ENCODE results near the gene MLPH. TPM values are rescaled to one million over a fixed set of nuclear protein-coding genes. Genes with fewer than 3 reads are reported as not detected.

MLPH gene
- total RNA-seq, 2 experiments from 2014 or later = not detected

GRCh38 chr2:237572742-237573101 lies 85.7 kb downstream of the MLPH start:
- ChIA-PET POLR2A (interaction anchor here (1.0 to 1.6 kb wide), 3 partner anchors 9 to 60 kb away, joined by 3 to 8 read pairs (median 4); no protein-coding TSS in a partner anchor), CTCF (interaction anchor here (0.6 to 8.2 kb wide), 41 partner anchors 8 to 452 kb away, joined by 3 to 285 read pairs (median 7); partner anchors contain the start of gene RAB17)
- Mint-ChIP-seq H3K27me3 (peaks cover 3% of the 10 kb centered on the region), H3K4me1 (ENCODE audit: low read depth) (peaks cover 6% of the 10 kb centered on the region), H3K36me3 (ENCODE audit: low read depth) (no peaks in the 10 kb centered on the region), H3K4me3 (no peak overlapping the region), H3K27ac (no peak overlapping the region), H3K9me3 (no peaks in the 10 kb centered on the region)
- TF ChIP-seq CTCF (IDR thresholded peaks at IDR 0.05) = no peak
- intact Hi-C loops (cut with micrococcal nuclease) = no loop called here
- DNase-seq (no peak), ATAC-seq (no peak)

GRCh38 chr2:237573721-237574415 lies 86.8 kb downstream of the MLPH start:
- ChIA-PET CTCF (interaction anchor here (1.2 to 8.2 kb wide), 3 partner anchors 45 to 419 kb away, joined by 3 to 285 read pairs (median 7); no protein-coding TSS in a partner anchor), POLR2A (no interaction called here)
- Mint-ChIP-seq H3K27ac (no peak overlapping the region), H3K9me3 (no peaks in the 10 kb centered on the region), H3K27me3 (peaks cover 3% of the 10 kb centered on the region), H3K36me3 (ENCODE audit: low read depth) (no peaks in the 10 kb centered on the region), H3K4me1 (ENCODE audit: low read depth) (peaks cover 6% of the 10 kb centered on the region), H3K4me3 (no peak overlapping the region)
- ATAC-seq (no peak), DNase-seq (no peak)
- TF ChIP-seq CTCF (IDR thresholded peaks at IDR 0.05) = no peak
- intact Hi-C loops (cut with micrococcal nuclease) = no loop called here

DNA sequence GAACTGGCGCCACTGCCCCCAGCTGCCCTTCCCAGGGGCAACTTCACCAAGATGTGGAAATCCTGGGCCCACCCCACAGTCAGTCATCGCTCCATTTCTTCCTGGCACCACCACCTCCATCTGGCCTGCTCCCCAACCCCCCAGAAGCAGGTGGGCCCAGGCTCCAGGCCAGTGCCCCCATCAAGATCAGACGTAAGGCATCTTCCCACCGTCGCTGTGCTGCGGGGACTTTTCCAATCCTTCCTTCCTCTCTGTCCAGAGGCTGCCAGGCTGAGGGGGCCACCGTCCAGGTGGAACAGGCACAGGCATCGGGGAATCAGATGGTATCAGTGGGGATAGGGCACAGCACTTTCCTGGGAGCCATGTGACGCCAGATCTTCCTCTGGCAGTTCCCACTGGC lies 87.4 kb downstream of the MLPH start:
- H3K27ac Mint-ChIP-seq = no peak overlapping the region
- CTCF ChIA-PET = interaction anchor here (0.9 to 8.2 kb wide), 3 partner anchors 62 to 420 kb away, joined by 3 to 285 read pairs (median 3); no protein-coding TSS in a partner anchor
- ATAC-seq (no peak), DNase-seq (no peak)
- no peak for TF ChIP-seq CTCF (IDR thresholded peaks at IDR 0.05)
- H3K4me3 Mint-ChIP-seq = no peak overlapping the region
- H3K27me3 Mint-ChIP-seq = peaks cover 3% of the 10 kb centered on the region
- intact Hi-C loops (cut with micrococcal nuclease) = no loop called here
- no peaks in the 10 kb centered on the region for H3K9me3 Mint-ChIP-seq
- H3K4me1 Mint-ChIP-seq (ENCODE audit: low read depth) = peaks cover 6% of the 10 kb centered on the region
- POLR2A ChIA-PET = no interaction called here
- H3K36me3 Mint-ChIP-seq (ENCODE audit: low read depth) = no peaks in the 10 kb centered on the region

DNA sequence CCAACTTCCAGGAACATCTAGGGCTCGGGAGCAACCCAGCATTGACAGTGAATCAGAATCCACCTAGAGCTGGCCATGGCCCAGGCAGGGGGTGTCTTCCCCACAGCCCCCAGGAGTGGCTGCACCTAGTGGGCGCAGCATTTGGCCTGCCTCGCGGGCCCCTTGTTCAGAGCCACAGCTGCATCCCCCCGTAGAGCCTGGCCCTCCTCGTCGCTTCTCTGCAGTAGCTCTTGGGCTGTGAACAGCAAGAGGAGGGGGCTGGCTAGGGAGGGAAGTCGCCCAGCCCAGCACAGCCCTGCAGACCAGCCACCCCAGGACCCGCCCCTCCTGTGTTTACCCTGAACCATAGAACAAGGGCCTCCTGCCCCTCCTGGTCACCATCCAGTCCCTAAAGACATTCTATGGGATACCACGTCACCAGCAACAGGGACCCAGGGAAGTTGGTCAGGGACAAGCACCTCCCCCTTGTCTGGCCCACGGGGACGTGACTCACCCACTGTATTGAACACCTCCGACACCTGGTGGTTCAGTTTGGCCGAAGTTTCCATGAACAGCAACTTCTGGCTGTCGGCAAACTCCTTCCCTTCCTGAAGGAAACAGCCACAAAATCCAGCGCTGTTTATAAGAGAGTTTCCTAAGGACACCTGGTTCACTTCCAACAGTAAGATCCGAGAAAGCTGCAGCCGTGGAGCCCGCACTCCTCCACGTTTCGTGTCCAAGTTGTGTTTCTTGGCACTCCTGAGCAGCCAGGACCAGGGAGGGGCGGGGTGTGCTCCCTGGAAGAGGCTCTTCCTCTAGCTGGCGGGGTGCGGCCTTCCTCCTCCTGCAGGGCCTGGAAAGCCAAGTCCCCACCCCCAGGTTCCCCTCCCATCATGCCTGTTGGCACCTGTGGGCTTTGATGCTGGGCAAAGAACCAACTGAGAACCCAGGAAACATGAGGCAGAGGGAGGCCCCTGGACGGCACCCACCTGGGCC lies 88.1 kb downstream of the MLPH start:
- ChIA-PET CTCF (interaction anchor here (0.9 to 8.2 kb wide), 3 partner anchors 63 to 170 kb away, joined by 3 to 285 read pairs (median 6); no protein-coding TSS in a partner anchor), POLR2A (no interaction called here)
- no peak for DNase-seq
- Mint-ChIP-seq H3K27ac (no peak overlapping the region), H3K27me3 (peaks cover 3% of the 10 kb centered on the region), H3K4me1 (ENCODE audit: low read depth) (peaks cover 6% of the 10 kb centered on the region), H3K36me3 (ENCODE audit: low read depth) (no peaks in the 10 kb centered on the region), H3K4me3 (no peak overlapping the region), H3K9me3 (no peaks in the 10 kb centered on the region)
- ATAC-seq = no peak
- intact Hi-C loops (cut with micrococcal nuclease) = loop anchor here (5.0 kb wide), 1 partner anchor 423 kb away; no protein-coding TSS in a partner anchor
- no peak for TF ChIP-seq CTCF (IDR thresholded peaks at IDR 0.05)

Data from activated CD8-positive, alpha-beta T cell treated with anti-CD3 and anti-CD28 coated beads for 36 hours (primary cell).